Fibroblast of the aortic adventitia (primary cell): ENCODE measurements around the gene MUC5AC. TPM values are rescaled to one million over a fixed set of nuclear protein-coding genes. Genes with fewer than 3 reads are reported as not detected.

ENCODE experiments used
- DNase-seq: peaks from one replicate; pipeline ENCODE4 v3.0.0-alpha.2; 2010; ENCODE audit warnings: low read depth
- H3K4me3 ChIP-seq: 2 replicates; pipeline ENCODE4 v1.5.1; 2011; ENCODE audit warnings: low read depth, mild to moderate bottlenecking, control low read depth, low read length, moderate library complexity
- CTCF ChIP-seq: IDR thresholded peaks from 2 replicates; pipeline ENCODE4 v1.5.1; 2011; ENCODE audit warnings: mild to moderate bottlenecking, low read length, control low read depth, inconsistent platforms; ENCODE audit not compliant: insufficient read depth
- total RNA-seq: library from RNA; depleted of rRNA; stranded (reverse); fragments of >200 nt; gene quantifications from 2 replicates; pipeline ENCODE4 v1.2.3, GENCODE V29; 2012; ENCODE audit warnings: low replicate concordance

Gene MUC5AC
- total RNA-seq, 1 donor: under 0.01 TPM

- no peak for TF ChIP-seq CTCF
- no peak overlapping the region for H3K4me3 ChIP-seq
- DNase-seq: no peak
Observed at GRCh38 chr11:1219834-1220815, 62.4 kb downstream of the MUC5AC start.

- DNase-seq: no peak
- H3K4me3 ChIP-seq: no peak overlapping the region
- TF ChIP-seq CTCF: no peak
Observed at GRCh38 chr11:1220941-1221721, 63.4 kb downstream of the MUC5AC start.

GRCh38 chr11:1221848-1222311, 64.1 kb downstream of the MUC5AC start:
- H3K4me3 ChIP-seq: no peak overlapping the region
- no peak for TF ChIP-seq CTCF
- no peak for DNase-seq

- peak; percentile 9 for DNase-seq
Observed at GRCh38 chr11:1222491-1223345, 65.0 kb downstream of the MUC5AC start, which contains the start of gene MUC5B. Gene MUC5B, plus strand, starts transcription at chr11:1223066. Its CDS starts 58 bp downstream, at chr11:1223124.

GRCh38 chr11:1223346-1224110, 65.8 kb downstream of the MUC5AC start:
- DNase-seq: no peak
- no peak for TF ChIP-seq CTCF
- H3K4me3 ChIP-seq: no peak overlapping the region

More at GRCh38 chr11:1222491-1223345, 65.0 kb downstream of the MUC5AC start, which contains the start of gene MUC5B:
- TF ChIP-seq CTCF: no peak
- no peak within 1 kb of the TSS for H3K4me3 ChIP-seq

GRCh38 chr11:1224111-1224490, 66.3 kb downstream of the MUC5AC start:
- no peak for TF ChIP-seq CTCF
- DNase-seq: no peak
- H3K4me3 ChIP-seq: no peak overlapping the region
